Activated CD4-positive, alpha-beta T cell treated with anti-CD3 and anti-CD28 coated beads for 24 hours (primary cell): ENCODE results near the gene APOOL.
"Not testable (repeated sequence)": the region's sequence is repeated elsewhere in the genome, so short reads cannot be mapped to it uniquely, and the experiment has no call there.

Experiments used
- DNase-seq, 2 donors: peaks; one replicate each; pipeline ENCODE4 v3.0.0-alpha.2; 2020; ENCODE audit warnings: low read depth in 2 of 2

Gene APOOL

DNA sequence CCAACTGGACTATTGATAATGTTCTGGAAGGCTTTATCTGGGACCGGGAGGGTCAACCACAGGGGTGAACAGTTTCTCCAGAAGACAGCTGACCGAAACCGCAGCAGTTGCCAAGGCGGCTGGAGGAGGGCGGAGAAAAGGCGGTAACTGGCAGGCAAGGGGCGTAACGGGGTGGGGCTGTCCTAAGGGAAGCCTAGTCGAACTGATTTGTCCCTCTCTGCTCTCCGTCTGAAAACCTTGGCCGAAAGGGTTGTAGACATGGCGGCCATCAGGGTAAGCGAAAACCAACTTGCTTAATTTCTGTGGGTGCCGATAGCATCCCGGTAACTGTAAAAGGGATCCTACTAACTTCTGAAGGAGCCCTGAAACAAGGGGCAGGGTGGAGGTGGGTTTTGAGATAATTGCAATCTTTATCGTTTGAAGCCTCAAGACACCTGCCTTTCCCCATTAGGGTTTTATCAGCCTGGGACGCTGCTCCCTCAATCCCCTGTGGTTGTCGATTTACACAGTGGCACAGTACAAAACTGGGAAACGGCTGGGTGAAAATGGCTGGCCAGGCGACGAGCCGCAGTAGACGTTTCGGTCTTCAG is at the start of gene APOOL:
Gene APOOL, plus strand, starts transcription at position 223 of the 590 bp plus-strand sequence. Its CDS starts 36 bp downstream, at position 259.
- DNase-seq = peak; percentile 59 to 61

- DNase-seq = no peak
Measured at GRCh38 chrX:84956304-84956703, 47.4 kb upstream of the APOOL start.

DNA sequence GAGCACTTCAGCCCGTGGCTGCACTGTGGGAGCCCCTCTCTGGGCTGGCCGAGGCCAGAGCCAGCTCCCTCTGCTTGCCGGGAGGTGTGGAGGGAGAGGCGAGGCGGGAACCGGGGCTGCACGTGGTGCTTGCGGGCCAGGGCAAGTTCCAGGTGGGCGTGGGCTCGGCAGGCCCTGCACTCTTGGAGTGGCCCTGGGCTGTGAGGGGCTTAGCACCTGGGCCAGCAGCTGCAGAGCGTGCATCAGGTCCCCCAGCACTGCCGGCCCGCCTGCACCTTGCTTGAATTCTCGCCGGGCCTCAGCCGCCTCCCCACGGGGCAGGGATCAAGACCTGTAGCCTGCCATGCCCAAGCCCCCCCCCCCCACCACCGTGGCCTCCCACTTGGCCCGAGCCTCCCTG is 28.9 kb upstream of the APOOL start:
- DNase-seq = no peak

- not testable (repeated sequence) for DNase-seq
Measured at GRCh38 chrX:84991739-84992138, 11.9 kb upstream of the APOOL start.

GRCh38 chrX:84993150-84993549 is 10.5 kb upstream of the APOOL start:
- no peak for DNase-seq

GRCh38 chrX:85001344-85001743 is 2.3 kb upstream of the APOOL start:
- no peak for DNase-seq

DNA sequence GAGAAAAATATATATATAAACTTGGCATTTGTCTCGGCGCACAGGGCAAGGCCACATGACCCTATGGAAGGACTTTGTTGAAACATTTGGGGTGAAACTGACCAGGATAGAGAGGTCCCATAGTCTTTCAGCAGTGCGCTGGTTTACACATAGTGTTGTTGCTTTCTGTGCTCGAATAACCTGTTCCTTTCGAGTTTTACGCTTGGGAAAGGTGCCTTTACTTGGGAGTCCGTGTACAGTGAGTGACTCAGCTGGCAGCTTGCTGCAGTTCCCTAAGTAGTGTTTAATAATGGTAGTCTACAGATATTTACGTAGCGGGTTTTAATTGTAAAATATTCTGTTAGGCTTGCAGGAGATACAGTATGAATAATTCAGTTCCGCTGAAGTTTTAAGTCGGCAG is 578 bp downstream of the APOOL start:
- no peak for DNase-seq

GRCh38 chrX:85012098-85012497 is 8.4 kb downstream of the APOOL start:
- DNase-seq = no peak

GRCh38 chrX:85015351-85015750 is 11.7 kb downstream of the APOOL start:
- DNase-seq = not testable (repeated sequence)

DNA sequence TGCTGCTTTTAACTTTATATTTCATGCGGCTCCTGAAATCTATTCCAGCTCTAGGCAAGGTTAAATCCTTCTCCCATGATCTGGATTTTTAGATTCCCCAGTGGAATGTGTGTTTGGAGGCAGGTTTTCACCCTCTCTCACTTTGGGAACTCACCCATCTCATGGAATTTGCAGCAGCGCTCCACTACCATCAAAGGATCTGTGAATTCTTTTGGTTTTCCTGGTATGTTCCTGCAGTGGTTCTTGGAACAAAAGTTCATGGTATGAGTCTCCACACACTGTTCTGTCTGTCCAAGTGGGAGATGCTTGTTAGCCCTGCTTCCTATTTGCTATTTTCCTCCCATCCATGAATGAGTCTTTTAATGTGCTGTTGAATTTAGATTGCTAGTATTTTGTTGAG is 14.0 kb downstream of the APOOL start:
- DNase-seq = no peak

GRCh38 chrX:85018471-85018870 is 14.8 kb downstream of the APOOL start:
- DNase-seq = no peak

DNA sequence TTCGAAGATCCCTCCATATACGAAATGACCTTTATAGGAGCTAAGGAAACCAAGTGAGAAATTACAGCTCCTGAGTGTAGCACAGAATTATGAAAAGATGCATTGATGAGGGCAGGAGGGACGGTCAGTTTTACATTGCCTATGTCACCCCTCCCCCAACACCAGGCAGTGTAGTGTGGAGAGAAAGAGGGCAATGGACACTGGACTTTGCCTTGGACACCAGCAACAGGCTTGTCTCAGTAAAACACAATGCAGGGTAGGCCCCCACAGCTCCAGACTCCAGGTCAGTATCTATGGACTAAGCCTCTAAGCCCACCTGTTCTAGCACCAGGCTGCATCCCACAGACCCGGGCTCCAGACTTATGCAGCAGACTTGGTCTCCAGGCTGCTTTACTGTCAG is 16.5 kb downstream of the APOOL start:
- no peak for DNase-seq

GRCh38 chrX:85024044-85024443 is 20.4 kb downstream of the APOOL start:
- DNase-seq = no peak

DNA sequence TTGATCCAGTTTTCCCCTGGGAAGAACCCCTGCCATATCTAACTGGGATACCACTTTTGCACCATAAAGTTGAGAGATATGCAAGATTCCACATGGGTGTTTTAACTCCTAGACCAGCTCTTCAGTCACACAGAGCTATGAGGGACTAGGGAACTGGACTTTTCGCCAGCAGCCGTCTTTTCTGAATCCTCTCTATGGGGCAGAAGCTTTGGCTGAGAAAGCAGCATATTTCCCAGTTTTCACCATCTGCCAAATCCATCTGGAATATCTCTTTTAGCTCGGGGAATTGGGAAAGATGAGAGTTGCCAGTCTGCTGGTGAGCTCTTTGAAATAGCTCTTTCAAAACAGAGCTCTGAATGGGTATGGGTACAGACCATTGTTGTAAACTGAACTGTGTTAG is 20.9 kb downstream of the APOOL start:
- DNase-seq = no peak

GRCh38 chrX:85026170-85026569 is 22.5 kb downstream of the APOOL start:
- DNase-seq = no peak

DNA sequence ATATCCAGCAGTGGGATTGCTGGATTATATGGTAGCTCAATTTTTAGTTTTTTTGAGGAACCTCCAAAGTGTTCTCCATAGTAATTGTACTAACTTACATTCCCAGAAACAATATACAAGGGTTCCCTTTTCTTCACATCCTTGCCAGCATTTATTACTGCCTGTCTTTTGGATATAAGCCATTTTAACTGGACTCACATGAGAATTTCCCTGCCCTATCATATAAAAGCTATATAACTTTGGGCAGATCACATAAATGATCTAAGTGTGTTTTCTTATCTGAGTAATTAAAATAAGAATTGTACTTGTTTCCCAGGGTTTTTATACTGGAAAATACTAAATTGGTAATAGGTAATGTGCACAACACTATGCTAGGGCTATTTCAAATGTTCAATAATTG is 25.4 kb downstream of the APOOL start:
- no peak for DNase-seq

- no peak for DNase-seq
Measured at GRCh38 chrX:85031505-85031904, 27.8 kb downstream of the APOOL start.

- no peak for DNase-seq
Measured at GRCh38 chrX:85037114-85037513, 33.4 kb downstream of the APOOL start.

DNA sequence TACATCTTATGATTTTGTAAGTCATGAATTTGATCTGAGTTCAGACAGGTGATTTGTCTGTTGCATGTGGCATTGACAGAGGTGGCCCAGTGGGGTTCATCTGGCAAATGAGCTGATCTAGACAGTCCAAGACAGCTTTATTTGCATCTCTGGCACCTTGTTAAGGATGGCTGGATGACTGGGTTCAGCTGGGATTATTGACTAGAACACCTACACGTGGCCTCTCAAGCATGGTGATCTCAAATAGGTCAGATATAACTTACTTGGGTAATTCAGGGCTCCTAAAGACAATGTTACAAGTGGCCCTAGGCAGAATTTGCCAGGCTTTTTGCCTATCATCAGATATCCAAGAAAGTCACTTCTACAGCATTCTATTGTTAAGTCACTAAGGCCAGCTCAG is 48.0 kb downstream of the APOOL start:
- no peak for DNase-seq

- no peak for DNase-seq
Measured at GRCh38 chrX:85052205-85052604, 48.5 kb downstream of the APOOL start.

DNA sequence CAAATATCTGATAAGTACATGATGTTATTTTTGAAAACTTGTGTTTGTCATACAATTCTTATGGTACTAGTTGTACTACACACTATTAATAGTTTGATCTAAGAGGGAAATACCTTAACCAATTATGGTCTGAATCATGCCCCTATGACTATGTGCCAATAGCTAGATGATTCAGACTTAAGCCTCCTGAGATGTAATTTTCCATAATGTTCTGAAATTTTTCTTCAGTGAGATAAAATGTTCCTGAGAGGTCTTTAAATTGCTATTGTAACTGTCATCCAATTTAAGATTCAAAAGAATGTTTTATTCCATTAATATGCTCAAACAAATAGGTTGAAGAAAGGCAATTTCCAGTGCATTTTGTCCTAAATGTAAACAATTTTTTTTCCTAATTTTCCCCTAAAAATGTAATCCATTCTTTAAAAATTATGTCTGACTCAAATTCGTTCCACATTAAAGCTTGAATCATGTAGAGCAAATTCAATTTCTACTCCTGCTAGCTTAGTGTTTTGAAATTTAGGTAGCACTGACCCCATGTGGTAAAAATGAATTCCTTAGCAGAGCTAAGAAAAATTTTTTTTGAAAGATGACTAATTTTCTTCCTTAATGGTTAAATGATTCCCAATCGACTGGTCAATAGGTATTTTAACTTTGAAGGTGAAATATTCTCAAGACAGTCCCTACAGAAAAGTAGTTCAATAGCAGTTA is 49.1 kb downstream of the APOOL start:
- DNase-seq = no peak

DNA sequence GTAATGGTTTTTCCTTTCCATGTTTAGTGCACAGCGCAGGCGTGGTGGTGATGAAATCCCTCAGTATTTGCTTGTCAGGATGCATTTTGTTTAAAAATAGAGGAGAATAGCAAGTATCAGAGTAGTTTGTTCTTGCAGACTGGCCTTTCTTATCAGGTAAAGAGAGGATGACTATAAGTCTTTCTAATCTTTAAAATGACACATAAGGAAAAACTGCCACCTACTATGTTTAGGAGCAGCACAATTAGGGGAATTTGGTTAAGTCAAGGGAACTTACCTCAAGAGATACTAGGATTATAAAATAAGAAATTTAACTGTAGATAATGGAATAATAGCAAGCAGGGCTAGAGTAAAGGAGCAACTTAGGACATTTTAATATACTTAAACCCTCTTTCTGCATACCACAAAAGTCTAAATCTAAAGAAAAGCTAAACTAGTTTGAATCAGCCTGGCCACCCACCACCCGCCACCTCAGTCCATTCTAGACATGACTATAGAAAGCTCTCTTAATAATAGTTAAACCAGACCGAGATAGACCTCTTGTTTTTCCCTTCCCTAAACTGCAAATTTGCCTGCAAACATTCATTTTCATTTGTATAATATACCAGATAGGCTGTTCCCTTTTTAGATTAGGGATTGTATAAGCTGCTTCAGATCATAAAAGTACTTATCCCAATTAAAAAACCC is 62.0 kb downstream of the APOOL start:
- no peak for DNase-seq

GRCh38 chrX:85077247-85077646 is 73.6 kb downstream of the APOOL start:
- DNase-seq = not testable (repeated sequence)
